SK-N-SH treated with all-trans-retinoic acid at 6 μM for 48 hours (cell line): ENCODE results near the gene ETS1.

ENCODE experiments used
- ATAC-seq: fragments of 200-7000 bp; cut with Tn5 transposase; 3 replicates; pipeline ENCODE4 v1.9.1; 2020; ENCODE audit warnings: mild to moderate bottlenecking, moderate library complexity
- ESRRG ChIP-seq: fragments of 250-450 bp; sonication (Bioruptor Pico); IDR thresholded peaks from 2 replicates; pipeline ENCODE4 v1.6.1; 2021; ENCODE audit warnings: mild to moderate bottlenecking
- ISL1 ChIP-seq: fragments of 250-450 bp; sonication (Bioruptor Pico); IDR thresholded peaks from 2 replicates; pipeline ENCODE4 v2.1.2; 2022; ENCODE audit warnings: mild to moderate bottlenecking, moderate library complexity
- OSR1 ChIP-seq: fragments of 250-450 bp; sonication (Bioruptor Pico); IDR thresholded peaks from 2 replicates; pipeline ENCODE4 v1.8.0; 2022; ENCODE audit warnings: moderate library complexity, mild to moderate bottlenecking, inconsistent platforms
- PPARA ChIP-seq: fragments of 250-450 bp; sonication (Bioruptor Pico); IDR thresholded peaks from 2 replicates; pipeline ENCODE4 v1.5.0; 2020; ENCODE audit warnings: mild to moderate bottlenecking, borderline replicate concordance
- RARB ChIP-seq: fragments of 250-450 bp; sonication (Bioruptor Pico); IDR thresholded peaks from 2 replicates; pipeline ENCODE4 v1.8.0; 2021; ENCODE audit warnings: mild to moderate bottlenecking, moderate library complexity
- TCF4 ChIP-seq: fragments of 250-450 bp; sonication (Bioruptor Pico); IDR thresholded peaks from 2 replicates; pipeline ENCODE4 v1.8.0; 2021; ENCODE audit warnings: mild to moderate bottlenecking, moderate library complexity, borderline replicate concordance
- ZC3H10 ChIP-seq: fragments of 250-450 bp; sonication (Bioruptor Pico); IDR thresholded peaks from 2 replicates; pipeline ENCODE4 v1.5.1; 2021; ENCODE audit warnings: mild to moderate bottlenecking, moderate library complexity
- ZFP3 ChIP-seq: fragments of 250-450 bp; sonication (Bioruptor Pico); IDR thresholded peaks from 2 replicates; pipeline ENCODE4 v1.5.0; 2020; ENCODE audit warnings: mild to moderate bottlenecking, moderate library complexity
- ZNF70 ChIP-seq: fragments of 450-650 bp; formaldehyde crosslinking; IDR thresholded peaks from 2 replicates; pipeline ENCODE4 v1.5.0; 2020; ENCODE audit warnings: mild to moderate bottlenecking, moderate library complexity
- TF ChIP-seq, protein P1 (sequence below): fragments of 250-450 bp; sonication (Bioruptor Pico); IDR thresholded peaks from 2 replicates; pipeline ENCODE4 v1.8.0; 2021; ENCODE audit warnings: low read depth, mild to moderate bottlenecking, moderate library complexity, borderline replicate concordance
- TF ChIP-seq, protein P2 (sequence below): fragments of 250-450 bp; sonication (Bioruptor Pico); IDR thresholded peaks from 2 replicates; pipeline ENCODE4 v1.5.1; 2021; ENCODE audit warnings: mild to moderate bottlenecking, moderate library complexity
- TF ChIP-seq, protein P3 (sequence below): fragments of 250-450 bp; sonication (Bioruptor Pico); IDR thresholded peaks from 2 replicates; pipeline ENCODE4 v1.8.0; 2020; ENCODE audit warnings: mild to moderate bottlenecking, moderate library complexity, borderline replicate concordance
- TF ChIP-seq, protein P4 (sequence below): fragments of 250-450 bp; sonication (Bioruptor Pico); IDR thresholded peaks from 2 replicates; pipeline ENCODE4 v1.5.1; 2020; ENCODE audit warnings: low read depth, mild to moderate bottlenecking, moderate library complexity

Gene ETS1

DNA sequence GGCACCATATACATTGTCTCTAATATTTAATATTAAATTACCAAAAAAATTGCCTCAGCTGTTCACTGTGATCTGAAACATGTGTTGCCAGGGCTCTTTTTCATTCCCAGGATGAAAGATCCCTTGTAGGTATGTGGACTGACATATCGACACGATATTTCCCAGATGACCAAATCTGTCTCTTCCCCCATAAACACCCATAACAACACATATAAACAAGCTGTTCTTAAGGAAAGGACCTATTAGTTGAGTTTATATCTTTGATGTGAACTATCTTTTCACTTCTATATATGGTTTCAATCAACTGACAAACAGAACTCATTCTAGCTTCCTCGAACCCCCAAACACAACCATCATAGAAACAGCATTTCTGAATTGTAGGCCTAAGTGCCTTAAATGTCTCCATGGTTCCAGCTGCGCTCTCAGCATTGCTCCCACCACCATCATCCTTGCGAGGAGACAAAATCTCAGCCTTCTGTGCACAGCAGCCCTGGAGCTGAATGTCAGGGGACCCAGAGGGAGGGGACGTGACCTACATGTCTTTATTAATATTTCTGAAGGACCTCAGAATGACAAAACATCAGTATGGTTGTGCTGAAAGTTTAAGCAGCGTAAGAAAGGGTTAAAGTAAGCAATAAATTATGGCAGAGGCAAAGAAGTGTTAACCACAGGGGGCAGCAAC lies 67.0 kb downstream of the ETS1 start (continued):
- TF ChIP-seq, protein P1, sequence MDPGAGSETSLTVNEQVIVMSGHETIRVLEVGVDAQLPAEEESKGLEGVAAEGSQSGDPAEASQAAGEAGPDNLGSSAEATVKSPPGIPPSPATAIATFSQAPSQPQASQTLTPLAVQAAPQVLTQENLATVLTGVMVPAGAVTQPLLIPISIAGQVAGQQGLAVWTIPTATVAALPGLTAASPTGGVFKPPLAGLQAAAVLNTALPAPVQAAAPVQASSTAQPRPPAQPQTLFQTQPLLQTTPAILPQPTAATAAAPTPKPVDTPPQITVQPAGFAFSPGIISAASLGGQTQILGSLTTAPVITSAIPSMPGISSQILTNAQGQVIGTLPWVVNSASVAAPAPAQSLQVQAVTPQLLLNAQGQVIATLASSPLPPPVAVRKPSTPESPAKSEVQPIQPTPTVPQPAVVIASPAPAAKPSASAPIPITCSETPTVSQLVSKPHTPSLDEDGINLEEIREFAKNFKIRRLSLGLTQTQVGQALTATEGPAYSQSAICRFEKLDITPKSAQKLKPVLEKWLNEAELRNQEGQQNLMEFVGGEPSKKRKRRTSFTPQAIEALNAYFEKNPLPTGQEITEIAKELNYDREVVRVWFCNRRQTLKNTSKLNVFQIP (CRISPR knock-in tag), result no peak
- TF ChIP-seq, protein P2, sequence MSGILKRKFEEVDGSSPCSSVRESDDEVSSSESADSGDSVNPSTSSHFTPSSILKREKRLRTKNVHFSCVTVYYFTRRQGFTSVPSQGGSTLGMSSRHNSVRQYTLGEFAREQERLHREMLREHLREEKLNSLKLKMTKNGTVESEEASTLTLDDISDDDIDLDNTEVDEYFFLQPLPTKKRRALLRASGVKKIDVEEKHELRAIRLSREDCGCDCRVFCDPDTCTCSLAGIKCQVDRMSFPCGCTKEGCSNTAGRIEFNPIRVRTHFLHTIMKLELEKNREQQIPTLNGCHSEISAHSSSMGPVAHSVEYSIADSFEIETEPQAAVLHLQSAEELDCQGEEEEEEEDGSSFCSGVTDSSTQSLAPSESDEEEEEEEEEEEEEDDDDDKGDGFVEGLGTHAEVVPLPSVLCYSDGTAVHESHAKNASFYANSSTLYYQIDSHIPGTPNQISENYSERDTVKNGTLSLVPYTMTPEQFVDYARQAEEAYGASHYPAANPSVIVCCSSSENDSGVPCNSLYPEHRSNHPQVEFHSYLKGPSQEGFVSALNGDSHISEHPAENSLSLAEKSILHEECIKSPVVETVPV, result no peak
- TF ChIP-seq, protein P3, sequence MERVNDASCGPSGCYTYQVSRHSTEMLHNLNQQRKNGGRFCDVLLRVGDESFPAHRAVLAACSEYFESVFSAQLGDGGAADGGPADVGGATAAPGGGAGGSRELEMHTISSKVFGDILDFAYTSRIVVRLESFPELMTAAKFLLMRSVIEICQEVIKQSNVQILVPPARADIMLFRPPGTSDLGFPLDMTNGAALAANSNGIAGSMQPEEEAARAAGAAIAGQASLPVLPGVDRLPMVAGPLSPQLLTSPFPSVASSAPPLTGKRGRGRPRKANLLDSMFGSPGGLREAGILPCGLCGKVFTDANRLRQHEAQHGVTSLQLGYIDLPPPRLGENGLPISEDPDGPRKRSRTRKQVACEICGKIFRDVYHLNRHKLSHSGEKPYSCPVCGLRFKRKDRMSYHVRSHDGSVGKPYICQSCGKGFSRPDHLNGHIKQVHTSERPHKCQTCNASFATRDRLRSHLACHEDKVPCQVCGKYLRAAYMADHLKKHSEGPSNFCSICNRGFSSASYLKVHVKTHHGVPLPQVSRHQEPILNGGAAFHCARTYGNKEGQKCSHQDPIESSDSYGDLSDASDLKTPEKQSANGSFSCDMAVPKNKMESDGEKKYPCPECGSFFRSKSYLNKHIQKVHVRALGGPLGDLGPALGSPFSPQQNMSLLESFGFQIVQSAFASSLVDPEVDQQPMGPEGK (CRISPR knock-in tag), result no peak
- no peak for TF ChIP-seq TCF4 (CRISPR knock-in tag)

DNA sequence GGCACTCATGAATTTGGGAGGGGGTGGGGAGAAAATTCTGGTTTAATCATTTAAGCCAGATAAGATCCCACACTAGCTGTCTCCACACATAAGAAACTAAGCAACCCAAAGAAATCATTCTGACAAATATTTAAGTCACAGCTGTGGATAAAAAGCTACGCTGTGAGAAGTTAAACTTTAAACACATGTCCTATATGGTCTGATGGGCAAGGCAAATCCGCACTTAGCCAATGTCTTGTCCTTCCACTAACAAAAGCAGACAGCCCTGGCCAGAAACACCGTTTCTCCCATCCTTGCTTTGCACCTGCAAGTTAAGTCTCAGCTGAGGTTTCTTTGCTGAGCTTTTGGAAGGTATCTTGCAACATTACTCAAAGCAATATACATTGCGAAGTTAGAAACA lies 68.0 kb downstream of the ETS1 start:
- TF ChIP-seq, protein P4, sequence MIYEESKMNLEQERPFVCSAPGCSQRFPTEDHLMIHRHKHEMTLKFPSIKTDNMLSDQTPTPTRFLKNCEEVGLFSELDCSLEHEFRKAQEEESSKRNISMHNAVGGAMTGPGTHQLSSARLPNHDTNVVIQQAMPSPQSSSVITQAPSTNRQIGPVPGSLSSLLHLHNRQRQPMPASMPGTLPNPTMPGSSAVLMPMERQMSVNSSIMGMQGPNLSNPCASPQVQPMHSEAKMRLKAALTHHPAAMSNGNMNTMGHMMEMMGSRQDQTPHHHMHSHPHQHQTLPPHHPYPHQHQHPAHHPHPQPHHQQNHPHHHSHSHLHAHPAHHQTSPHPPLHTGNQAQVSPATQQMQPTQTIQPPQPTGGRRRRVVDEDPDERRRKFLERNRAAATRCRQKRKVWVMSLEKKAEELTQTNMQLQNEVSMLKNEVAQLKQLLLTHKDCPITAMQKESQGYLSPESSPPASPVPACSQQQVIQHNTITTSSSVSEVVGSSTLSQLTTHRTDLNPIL, result no peak
- TF ChIP-seq, protein P1 (CRISPR knock-in tag), result no peak
- no peak for TF ChIP-seq ESRRG (CRISPR knock-in tag)
- TF ChIP-seq TCF4 (CRISPR knock-in tag), result no peak
- no peak for TF ChIP-seq ZC3H10
- ATAC-seq, result no peak

GRCh38 chr11:128518493-128519207 lies 68.7 kb downstream of the ETS1 start:
- TF ChIP-seq, protein P3 (CRISPR knock-in tag), result no peak
- TF ChIP-seq, protein P2, result no peak
- TF ChIP-seq ZFP3 (CRISPR knock-in tag) (no peak), ESRRG (CRISPR knock-in tag) (no peak), OSR1 (no peak), ISL1 (CRISPR knock-in tag) (no peak), RARB (no peak), ZNF70 (CRISPR knock-in tag) (no peak), PPARA (CRISPR knock-in tag) (no peak)
- TF ChIP-seq, protein P1 (CRISPR knock-in tag), result no peak
- no peak for ATAC-seq
